Activated CD4-positive, alpha-beta T cell treated with anti-CD3 and anti-CD28 coated beads, Interleukin-2, amount 50 U/mL, for 1 hour (primary cell): ENCODE results near the gene HMGXB3.
"Not testable (repeated sequence)": the region's sequence is repeated elsewhere in the genome, so short reads cannot be mapped to it uniquely, and the experiment has no call there.

Experiments used
- DNase-seq: peaks from one replicate; pipeline ENCODE4 v3.0.0-alpha.2; 2020

HMGXB3 gene

DNA sequence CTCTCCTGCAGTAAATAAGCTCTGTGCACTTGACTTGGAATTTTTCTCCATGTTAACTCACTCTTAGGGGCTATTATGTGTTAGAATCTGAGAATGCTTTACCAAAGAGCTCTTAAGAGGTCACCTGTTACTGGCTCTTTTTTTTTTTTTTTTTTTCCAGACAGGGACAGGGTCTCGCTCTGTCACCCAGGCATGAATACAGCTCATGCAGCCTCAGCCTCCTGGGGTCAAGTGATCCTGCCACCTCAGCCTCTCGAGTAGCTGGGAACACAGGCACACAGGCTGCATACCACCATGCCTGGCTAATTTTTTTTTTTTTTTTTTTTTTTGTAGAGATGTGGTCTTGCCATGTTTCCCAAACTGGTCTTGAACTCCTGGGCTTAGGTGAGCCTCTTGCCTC, 22.1 kb downstream of the HMGXB3 start:
- DNase-seq: no peak

DNA sequence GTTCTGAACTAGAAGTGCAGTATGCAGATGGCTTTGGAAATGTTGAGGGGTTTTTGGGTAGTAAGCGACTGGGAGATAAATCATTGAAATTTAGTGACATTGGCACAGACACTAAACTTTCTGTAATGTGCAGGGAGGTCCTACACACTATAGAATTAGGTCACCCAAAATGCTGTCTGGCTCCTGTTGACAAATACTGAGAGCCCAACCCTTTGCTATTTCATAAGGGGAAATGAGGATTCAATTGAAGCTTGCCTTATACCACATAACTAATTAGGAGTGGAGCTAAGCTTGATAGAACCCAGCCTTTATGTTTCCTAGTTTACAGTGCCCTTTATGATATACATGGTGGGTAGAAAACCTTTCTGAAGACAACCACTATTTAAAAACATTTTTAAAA, 22.6 kb downstream of the HMGXB3 start:
- DNase-seq: no peak

DNA sequence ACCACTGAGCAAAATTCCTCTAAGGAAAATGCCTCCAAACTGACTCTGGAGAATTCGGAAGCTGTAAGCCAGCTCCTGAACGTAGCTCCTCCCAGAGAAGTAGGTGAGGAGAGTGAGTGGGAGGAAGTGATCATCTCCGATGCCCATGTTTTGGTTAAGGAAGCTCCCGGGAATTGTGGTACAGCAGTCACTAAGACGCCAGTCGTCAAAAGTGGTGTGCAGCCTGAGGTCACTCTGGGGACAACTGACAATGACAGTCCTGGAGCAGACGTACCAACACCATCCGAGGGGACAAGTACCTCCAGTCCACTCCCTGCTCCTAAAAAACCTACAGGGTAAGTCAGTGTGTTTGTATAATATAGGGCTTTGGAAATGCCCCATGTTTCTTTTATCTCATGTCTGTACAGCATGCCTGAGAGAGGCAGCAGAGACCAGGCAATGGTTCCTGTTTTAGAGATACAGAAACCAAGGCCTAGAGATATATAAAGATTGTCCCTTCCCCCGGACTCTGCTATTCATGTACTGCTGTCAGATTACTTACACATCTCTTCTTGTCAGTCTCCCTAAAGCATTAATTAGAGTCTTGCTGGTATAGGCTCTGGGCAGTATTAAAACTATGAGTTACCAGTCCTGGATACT, 23.9 kb downstream of the HMGXB3 start:
- no peak for DNase-seq

DNA sequence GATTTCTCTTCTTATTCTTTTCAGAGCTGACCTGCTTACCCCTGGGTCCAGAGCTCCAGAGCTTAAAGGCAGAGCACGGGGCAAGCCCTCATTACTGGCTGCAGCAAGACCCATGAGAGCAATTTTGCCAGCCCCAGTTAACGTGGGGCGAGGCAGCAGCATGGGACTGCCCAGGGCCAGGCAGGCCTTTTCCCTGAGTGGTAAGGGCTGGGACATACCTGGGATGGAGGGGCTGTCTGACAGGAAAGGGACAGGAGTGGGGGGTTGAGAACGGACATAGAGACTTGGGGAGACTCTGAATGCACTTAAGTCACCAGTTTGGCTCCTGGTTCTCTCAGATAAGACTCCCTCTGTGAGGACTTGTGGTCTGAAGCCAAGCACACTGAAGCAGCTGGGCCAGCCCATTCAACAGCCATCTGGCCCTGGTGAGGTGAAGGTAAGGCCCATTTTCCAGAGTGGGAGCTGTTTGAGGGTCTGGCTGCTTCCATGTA, 26.2 kb downstream of the HMGXB3 start:
- DNase-seq: no peak

DNA sequence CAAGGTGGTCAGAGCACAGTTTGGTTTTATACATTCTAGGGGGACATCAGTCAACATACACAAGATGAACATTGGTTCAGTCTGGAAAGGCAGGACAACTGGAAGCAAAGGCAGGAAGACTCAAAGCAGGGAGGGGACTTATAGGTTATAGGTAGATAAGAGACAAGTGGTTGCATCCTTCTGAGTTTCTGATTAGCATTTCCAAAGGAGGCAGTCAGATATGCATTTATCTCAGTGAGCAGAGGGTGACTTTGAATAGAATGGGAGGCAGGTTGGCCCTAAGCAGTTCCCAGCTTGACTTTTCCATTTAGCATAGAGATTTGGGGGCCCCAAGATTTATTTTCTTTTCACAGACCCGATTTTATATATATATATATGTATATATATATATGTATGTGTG, 27.5 kb downstream of the HMGXB3 start:
- not testable (repeated sequence) for DNase-seq

DNA sequence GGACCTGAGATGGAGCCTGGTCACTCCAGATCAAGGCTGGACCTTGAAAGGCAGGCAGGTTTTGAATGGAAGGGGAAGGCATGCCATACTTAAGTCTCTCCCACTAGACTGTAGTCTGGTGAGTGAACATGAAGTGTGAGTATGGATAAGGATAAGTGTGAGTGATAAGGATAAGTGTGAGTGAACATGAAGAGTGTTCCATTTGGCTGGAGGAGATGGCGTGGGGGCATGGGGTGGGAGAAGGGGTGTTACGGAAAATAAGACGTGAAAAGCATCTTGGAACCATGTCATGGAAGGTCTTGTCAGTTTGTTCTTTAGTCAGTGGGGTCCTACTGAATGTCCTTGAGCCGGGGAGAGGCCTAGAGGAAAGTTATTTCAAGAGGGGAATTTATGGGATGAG, 32.8 kb downstream of the HMGXB3 start:
- no peak for DNase-seq

DNA sequence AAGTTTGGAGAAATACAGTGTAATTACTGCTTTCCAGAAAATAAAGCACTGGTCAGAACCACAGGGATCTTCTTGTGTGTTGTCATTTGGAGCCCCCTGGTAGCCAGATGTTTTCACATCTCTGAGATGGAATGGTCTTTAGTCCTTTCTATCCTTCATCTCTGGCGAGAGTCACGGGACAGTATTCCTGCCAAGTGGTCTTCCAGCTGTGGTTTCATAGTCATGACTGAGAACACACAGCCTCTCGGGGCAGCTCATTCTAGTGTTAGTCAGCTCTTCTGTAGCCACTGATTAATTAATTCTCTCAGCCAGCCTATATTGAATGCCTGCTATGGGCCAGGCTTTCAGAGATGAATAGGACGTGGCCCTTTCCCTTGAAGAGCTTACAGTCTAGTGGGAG, 34.1 kb downstream of the HMGXB3 start:
- no peak for DNase-seq

DNA sequence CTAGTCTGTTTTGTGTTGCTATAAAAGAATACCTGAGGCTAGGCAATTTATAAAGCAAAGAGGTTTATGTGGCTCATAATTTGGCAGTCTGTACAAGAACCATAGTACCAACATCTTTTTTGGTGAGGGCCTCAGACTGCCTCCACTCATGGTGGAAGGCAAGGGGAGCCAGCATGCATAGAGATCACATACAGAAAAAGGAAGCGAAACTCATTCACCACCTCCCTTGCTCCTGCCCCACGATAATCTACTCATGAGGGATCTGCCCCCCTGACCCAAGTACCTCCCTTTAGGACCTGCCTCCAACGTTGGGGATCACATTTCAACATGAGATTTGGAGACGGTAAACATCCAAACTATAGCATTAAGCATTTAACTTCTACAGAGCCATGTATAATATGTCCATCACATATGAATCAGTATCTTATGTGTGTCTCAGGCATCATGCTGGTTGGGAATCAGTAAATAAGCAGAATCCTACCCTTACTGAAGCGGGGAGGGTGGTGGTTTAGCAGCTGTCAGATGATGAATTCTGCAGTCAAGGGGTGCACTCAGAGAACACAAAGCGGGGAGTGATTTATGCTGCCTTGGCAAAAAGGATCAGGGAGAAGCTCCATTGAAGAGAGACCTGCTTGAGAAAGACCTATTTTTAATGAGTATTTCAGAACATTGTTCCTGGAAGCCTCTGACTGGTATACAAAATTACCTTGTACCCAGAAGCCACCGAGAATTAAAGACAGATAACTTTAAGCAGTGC, 34.8 kb downstream of the HMGXB3 start:
- DNase-seq: no peak

DNA sequence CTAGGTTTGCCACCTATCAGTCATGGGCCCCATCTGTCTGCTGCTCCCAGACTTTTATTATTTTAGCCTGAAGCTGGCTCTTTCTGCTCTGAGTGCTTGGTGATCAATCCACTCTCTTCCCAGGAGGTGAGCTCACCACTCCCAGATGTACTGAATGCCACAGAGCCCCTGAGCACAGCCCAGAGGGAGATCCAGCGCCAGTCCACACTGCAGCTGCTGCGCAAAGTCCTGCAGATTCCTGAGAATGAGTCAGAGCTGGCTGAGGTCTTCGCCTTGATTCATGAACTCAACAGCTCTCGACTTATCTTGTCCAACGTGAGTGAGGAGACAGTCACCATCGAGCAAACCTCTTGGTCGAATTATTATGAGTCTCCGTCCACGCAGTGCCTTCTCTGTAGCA, 36.0 kb downstream of the HMGXB3 start:
- DNase-seq: no peak

DNA sequence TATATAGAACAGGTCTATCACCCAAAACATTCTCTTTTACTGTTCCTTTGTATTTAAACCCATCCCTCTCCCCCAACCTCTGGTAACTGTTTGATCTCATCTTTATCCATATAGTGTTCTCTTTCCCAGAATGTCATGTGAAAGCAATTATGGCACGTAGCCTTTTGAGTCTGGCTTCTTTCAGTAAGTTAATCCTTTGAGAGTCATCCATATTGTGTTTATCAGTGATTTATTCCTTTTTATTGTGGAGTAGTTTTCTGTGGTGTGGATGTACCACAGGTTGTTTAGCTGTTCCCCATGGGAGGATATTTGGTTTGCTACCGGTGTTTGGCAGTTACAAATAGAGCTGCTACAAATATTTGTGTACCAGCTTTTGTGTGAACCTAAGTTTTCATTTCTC, 38.0 kb downstream of the HMGXB3 start:
- no peak for DNase-seq

DNA sequence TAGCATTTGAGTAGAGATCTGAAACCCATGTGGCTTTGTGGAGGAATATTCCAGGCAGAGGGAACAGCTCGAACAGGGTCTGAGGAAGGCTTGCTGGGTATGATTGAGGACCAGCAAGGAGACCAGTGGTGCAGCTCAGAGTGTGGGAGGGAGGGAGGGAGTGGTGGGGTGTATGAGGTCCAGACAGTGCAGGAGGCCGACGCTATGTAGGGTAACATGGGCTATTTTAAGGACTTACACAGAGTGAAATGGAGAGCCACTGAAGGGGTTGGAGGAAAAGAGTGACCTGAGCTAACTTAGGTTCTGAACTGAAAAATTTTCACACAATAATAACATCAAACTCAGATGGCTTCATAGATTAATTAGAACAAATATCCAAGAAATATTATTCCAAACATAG, 41.9 kb downstream of the HMGXB3 start:
- no peak for DNase-seq

DNA sequence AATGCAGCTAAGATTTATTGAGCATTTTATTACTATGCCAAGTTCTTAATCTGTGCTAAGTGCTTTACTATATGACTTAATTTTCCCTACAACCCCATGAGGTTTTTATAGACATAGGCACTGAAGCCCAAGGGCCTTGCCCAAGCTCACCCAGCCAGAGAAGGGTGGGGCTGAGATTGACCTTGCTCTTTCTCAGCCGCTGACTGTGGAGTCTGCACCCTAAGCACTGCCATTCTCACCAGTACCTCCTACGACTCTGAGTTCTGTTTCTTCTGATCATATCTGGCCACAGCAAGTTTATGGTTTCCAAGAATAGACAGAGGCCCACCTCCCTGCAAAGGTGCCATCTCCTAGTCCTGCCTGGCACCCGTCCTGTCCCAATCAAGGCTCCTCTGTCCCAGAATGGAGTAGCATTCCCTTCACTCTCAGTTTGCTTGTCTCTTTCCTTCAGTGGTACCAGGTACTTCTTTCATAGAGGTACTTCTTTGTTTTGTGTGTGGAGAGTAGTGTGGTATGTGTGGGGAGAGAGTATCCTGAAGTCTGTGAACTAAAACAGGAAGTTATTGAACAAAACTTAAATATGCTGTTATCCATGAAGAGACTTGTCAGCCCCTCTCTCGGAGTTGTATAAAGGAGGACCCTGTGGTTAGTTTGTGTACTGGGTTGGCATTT, 43.3 kb downstream of the HMGXB3 start:
- no peak for DNase-seq

DNA sequence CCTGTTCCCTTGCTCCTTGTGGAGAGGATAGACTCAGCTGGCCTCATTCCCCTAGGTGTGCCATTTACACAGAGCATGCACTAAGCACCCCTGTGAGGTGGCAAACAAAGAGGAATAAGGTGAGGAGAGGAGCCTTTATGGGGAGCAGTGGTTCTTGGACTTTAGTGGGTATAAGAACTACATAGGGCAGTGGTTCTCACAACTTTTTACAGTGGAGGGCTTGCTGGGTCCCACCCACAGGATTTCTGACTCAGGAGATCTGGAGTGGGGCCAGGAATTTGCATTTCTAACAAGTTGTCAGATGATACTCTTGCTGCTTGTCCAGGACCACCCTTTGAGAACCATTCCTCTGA, 43.8 kb downstream of the HMGXB3 start:
- no peak for DNase-seq

DNA sequence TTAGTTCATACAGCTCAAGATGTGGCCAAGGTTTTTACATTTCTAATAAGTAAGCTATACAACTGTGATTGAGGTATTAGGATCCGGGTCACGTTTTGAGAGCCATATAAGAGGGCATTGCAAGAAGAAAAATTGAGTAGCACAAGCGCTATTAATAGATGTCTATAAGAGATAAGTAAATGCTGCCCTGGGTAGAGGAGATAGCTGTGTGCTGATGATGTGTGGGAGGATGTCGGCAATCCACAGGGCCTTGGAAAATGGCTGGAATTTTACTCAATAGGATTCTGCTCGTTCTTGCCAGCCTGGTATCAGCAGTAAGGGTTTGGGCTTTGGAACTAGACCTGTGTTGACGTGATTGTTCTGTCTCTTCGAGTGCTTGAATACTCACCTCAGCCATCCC, 44.2 kb downstream of the HMGXB3 start:
- DNase-seq: no peak

DNA sequence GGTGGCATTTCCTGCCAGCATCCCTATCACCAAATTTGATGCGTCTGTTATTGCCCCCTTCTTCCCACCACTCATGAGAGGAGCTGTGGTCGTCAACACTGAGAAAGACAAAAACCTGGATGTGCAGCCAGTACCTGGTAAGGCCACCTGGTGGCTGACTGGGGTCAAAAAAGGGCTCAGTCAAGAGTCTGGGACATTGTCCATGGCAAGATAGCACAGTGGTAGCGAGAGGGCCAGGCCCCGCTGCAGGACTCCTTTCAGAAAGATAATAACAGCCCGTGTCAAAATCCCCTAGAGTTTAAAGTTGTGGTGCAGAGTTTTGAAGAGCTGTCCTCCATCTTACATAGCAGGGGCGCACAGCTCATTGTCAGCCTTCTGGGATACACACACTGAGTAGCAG, 45.0 kb downstream of the HMGXB3 start:
- no peak for DNase-seq

DNA sequence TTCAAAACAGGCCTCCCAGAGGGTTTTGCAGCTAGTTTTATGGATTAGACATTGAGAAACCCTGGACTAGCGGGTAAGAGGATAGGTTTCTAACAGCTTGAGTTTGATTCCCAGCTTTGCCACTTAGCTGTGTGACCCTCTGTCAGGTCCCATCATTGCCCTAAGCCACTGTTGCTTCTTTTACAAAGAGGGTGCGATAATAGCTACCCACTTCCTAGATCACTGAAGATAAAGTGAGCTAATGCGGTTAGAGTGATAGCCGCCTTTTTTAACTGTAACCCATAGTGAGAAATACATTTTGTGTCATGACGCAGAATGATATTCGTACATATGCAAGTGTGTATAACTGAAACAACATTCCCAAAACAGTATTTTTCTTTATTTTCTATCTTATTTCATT, 45.5 kb downstream of the HMGXB3 start:
- DNase-seq: no peak

DNA sequence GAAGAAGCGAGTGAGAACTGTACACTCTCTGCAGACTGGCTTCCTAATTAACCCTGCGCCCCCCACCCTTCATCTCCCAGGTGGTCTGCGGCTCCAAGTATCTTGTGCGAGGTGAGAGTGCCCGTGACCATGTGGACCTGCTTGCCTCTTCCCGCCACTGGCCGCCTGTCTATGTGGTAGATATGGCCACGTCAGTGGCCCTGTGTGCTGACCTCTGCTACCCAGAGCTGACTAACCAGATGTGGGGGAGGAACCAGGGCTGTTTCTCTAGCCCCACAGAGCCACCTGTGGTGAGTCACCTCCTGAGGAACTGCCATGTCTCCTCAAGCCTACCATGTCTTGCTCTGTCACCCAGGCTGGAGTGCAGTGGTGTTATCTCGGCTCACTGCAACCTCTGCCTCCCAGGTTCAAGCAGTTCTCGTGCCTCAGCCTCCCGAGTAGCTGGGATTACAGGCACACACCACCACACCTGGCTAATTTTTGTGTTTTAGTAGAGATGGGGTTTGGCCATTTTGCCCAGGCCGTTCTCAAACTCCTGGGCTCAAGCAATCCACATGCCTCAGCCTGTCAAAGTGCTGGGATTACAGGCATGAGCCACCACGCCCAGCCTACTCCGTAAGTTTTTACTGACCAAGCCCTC, 49.8 kb downstream of the HMGXB3 start:
- not testable (repeated sequence) for DNase-seq

DNA sequence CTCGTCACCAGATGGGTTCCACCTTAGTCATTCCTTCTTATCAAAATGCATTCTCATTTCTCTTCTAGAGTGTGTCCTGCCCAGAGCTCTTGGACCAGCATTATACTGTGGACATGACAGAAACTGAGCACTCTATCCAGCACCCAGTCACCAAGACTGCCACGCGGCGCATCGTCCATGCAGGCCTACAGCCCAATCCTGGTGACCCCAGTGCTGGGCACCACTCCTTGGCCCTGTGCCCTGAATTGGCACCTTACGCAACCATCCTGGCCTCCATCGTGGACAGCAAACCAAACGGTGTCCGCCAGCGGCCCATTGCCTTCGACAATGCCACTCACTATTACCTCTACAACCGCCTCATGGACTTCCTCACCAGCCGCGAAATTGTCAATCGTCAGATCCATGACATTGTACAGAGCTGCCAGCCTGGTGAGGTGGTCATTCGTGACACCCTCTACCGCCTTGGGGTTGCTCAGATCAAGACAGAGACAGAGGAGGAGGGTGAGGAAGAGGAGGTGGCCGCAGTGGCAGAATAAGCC, 51.2 kb downstream of the HMGXB3 start:
- no peak for DNase-seq

DNA sequence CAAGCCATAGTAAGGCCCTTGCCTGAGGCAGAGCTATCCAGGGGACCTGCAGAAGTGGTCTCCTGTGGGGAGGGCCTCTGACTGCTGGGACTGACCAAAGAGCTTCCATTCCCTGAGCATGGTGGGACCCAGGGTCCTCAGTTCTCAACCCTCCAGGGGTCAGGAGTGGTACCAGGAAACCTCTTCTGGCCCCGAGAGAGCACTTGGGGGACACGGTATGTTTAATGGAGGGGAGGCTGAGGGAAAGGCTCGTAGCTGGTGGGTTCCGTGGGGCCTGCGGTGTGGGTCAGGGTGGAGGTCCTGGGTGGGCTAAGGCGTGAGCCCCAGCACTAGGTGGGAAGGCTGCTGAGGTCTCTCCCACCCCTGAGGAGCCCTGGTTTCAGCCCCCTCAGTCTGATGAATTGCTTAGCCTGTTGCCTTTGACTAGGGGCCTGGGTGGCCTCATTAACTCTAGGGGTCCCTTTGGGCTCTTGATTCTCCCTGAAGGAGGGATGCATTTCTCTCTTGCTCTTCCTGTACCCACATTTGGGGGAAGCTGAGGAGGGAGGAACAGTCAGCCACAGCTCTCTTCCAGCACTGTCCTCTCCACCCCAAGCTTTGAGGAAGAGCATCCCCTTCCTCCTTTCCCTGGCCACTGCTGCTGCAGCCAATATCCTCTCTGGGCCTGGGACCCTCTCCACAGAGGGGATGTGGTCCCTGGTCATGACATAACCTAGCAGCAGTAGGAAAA, 51.9 kb downstream of the HMGXB3 start:
- DNase-seq: no peak

DNA sequence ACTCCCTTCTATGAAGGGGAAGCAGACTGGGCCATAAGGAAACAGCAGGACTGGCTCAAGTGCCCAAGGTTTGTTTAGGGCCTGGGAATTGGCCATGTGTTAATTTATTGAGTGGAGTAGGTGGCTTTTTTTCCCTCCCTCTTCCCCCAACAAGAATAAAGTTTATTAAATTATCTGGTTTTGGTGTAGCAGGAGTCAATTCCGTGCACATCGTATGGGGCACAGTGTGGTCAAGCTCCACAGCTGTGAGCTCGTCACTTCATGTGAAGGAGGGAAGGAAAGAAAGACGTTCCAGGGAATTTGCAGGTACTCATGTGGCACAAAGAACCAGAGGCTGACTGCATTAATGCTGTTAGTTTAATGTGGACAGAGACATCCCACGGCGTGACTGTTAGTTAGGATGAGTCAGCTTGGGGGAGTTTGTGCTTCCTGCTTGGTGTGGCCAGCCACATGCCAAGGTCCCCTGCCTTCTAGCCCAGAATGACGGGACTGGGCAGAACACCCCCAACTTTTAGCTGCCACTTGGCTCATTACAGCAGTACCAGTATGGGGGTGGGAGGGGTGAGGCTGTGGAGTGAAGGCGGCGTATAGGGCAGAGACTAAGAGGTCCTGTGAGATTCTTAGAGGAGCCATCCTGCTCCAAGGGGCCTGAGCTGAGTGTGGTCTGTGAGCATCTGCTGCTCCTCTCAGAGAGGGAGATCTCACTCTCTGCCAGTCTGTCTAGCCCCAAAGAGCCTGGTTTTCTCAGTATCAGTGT, 52.6 kb downstream of the HMGXB3 start:
- DNase-seq: no peak

DNA sequence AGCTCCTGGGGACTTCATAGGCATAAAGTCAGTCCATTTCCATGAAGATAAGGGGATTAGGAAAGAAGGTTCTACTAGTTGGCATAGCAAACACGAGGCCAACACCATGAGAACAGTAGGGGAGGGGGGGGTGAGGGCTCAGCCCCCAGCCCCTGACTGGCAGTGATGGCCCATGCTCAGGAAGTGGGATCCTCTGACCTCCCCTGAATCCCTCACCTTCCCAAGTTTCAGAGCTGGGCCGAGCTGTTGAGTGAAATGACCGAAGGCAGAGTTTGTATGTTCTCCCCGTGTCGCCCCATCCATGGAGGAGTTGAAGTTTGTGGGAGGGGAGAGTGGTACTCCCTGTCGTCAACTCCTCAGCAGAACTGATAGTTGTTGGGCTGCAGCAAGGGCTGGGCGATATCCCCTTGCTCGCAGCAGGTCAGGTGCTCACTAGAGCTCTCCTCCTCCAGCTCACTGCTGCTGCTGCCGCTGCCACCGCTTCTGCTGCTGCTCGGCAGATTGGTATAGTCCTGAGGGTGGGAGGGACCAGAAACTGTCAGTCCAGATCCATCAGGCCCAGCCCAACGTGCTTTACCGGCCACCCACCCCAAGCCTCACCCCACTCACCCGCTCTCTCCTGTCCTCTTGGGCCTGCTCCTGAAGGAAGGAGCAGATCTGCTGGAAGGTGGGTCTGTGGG, 53.3 kb downstream of the HMGXB3 start:
- no peak for DNase-seq
